SIG-M5 treated with dmso at 0.1 percent for 504 hours (cell line): ENCODE data around the gene PTRH1.

Experiments
- DNase-seq: peaks from one replicate; lab custom pipeline; 2025; ENCODE audit not compliant: unreplicated experiment; lab: John Stamatoyannopoulos, UW

Gene PTRH1

GRCh38 chr9:127698985-127699670 is 16.3 kb downstream of the PTRH1 start:
- DNase-seq, result peak; percentile 63

- DNase-seq, result no peak
Observed at GRCh38 chr9:127698386-127698785, 17.1 kb downstream of the PTRH1 start.

- DNase-seq, result no peak
Observed at GRCh38 chr9:127697575-127697974, 17.9 kb downstream of the PTRH1 start.

GRCh38 chr9:127694890-127695720 is 20.4 kb downstream of the PTRH1 start:
- DNase-seq, result no peak

- no peak for DNase-seq
Observed at GRCh38 chr9:127693697-127694096, 21.8 kb downstream of the PTRH1 start.

- no peak for DNase-seq
Observed at GRCh38 chr9:127693143-127693542, 22.3 kb downstream of the PTRH1 start.

GRCh38 chr9:127692071-127692470 is 23.4 kb downstream of the PTRH1 start:
- DNase-seq, result no peak

GRCh38 chr9:127690735-127691134 is 24.7 kb downstream of the PTRH1 start:
- no peak for DNase-seq

- no peak for DNase-seq
Observed at GRCh38 chr9:127689329-127690000, 26.0 kb downstream of the PTRH1 start.

GRCh38 chr9:127686461-127687393 is 28.7 kb downstream of the PTRH1 start:
- DNase-seq, result no peak

- DNase-seq, result no peak
Observed at GRCh38 chr9:127684576-127684975, 30.9 kb downstream of the PTRH1 start.

GRCh38 chr9:127683723-127684122 is 31.7 kb downstream of the PTRH1 start:
- no peak for DNase-seq

- DNase-seq, result no peak
Observed at GRCh38 chr9:127682351-127683136, 32.9 kb downstream of the PTRH1 start.

GRCh38 chr9:127680846-127681245 is 34.6 kb downstream of the PTRH1 start:
- DNase-seq, result no peak

GRCh38 chr9:127680226-127680625 is 35.2 kb downstream of the PTRH1 start:
- DNase-seq, result no peak

- no peak for DNase-seq
Observed at GRCh38 chr9:127679506-127679905, 36.0 kb downstream of the PTRH1 start.

GRCh38 chr9:127676638-127677037 is 38.8 kb downstream of the PTRH1 start:
- no peak for DNase-seq

GRCh38 chr9:127673234-127673633 is 42.2 kb downstream of the PTRH1 start:
- DNase-seq, result no peak

GRCh38 chr9:127667906-127668305 is 47.6 kb downstream of the PTRH1 start:
- DNase-seq, result no peak
